ENCODE measurements around the gene TNNI3.

Gene TNNI3

GRCh38 chr19:55179606-55180484 lies 22.3 kb upstream of the TNNI3 start, which contains the start of gene SYT5:
Gene SYT5, minus strand, starts transcription at chr19:55180289. Its CDS starts 1,248 bp downstream, at chr19:55179041.
- peak within 1 kb of the TSS; percentile 26 for H3K4me3 ChIP-seq (ENCODE audit: low read depth, low read length)
- TF ChIP-seq, protein P1, sequence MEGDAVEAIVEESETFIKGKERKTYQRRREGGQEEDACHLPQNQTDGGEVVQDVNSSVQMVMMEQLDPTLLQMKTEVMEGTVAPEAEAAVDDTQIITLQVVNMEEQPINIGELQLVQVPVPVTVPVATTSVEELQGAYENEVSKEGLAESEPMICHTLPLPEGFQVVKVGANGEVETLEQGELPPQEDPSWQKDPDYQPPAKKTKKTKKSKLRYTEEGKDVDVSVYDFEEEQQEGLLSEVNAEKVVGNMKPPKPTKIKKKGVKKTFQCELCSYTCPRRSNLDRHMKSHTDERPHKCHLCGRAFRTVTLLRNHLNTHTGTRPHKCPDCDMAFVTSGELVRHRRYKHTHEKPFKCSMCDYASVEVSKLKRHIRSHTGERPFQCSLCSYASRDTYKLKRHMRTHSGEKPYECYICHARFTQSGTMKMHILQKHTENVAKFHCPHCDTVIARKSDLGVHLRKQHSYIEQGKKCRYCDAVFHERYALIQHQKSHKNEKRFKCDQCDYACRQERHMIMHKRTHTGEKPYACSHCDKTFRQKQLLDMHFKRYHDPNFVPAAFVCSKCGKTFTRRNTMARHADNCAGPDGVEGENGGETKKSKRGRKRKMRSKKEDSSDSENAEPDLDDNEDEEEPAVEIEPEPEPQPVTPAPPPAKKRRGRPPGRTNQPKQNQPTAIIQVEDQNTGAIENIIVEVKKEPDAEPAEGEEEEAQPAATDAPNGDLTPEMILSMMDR (IDR thresholded peaks at IDR 0.05; ENCODE audit: low read depth, low read length): no peak
- DNase-seq (ENCODE audit: low read depth, low spot score): no peak
- in situ Hi-C loops (cut with HindIII; ENCODE audit: low sequenced_read_pairs): loop anchor here (10.0 kb wide), 1 partner anchor 215 kb away; no protein-coding TSS in a partner anchor

DNA sequence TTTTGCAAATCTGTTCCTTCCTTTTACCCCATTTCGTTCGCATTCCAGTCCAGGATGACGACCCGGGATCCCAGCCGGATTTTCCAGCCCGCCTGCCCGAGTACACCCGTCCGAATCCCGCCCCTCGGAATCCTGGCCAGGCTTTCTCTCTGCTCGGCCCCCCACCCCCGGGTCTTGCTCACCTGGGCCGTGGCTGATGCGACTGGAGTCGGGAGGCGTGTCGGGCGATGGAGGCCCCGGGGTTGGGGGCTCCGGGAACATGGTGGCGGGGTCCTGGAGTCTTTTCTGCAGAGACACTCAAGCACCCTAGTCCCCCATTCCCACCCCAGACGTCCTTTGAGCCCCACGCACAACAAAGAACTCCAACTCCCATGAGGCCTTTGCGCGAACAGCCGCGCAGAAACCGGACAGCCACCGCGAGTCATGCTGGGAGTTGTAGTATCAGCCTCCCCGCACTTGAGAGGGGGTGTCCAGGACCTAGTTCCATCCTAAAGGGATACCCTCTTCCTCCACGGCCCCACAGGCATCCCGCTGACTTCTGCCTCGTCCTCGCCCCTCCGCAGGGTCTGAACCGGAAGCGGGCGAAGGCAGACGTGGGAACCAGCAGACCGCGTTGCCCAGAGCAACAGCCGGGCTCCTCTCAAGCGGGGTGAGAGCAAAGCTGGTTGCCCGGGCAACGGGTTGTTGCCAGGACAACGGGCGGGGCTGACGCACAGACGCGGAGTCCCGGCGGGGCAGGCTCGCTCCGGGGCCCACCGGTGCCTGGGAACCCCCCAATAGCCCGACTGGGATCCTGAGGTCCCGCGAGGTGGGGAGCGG lies 21.5 kb upstream of the TNNI3 start:
- in situ Hi-C loops (cut with HindIII; ENCODE audit: low sequenced_read_pairs): loop anchor here (10.0 kb wide), 1 partner anchor 216 kb away; no protein-coding TSS in a partner anchor
- H3K4me3 ChIP-seq (ENCODE audit: low read depth, low read length): peak overlapping the region; percentile 26
- TF ChIP-seq, protein P1 (IDR thresholded peaks at IDR 0.05; ENCODE audit: low read depth, low read length): no peak
- DNase-seq (ENCODE audit: low read depth, low spot score): peak; percentile 72

GRCh38 chr19:55176076-55176475 lies 18.5 kb upstream of the TNNI3 start:
- in situ Hi-C loops (cut with HindIII; ENCODE audit: low sequenced_read_pairs): loop anchor here (10.0 kb wide), 1 partner anchor 219 kb away; no protein-coding TSS in a partner anchor
- H3K4me3 ChIP-seq (ENCODE audit: low read depth, low read length): no peak overlapping the region
- DNase-seq (ENCODE audit: low read depth, low spot score): no peak
- TF ChIP-seq, protein P1 (IDR thresholded peaks at IDR 0.05; ENCODE audit: low read depth, low read length): no peak

DNA sequence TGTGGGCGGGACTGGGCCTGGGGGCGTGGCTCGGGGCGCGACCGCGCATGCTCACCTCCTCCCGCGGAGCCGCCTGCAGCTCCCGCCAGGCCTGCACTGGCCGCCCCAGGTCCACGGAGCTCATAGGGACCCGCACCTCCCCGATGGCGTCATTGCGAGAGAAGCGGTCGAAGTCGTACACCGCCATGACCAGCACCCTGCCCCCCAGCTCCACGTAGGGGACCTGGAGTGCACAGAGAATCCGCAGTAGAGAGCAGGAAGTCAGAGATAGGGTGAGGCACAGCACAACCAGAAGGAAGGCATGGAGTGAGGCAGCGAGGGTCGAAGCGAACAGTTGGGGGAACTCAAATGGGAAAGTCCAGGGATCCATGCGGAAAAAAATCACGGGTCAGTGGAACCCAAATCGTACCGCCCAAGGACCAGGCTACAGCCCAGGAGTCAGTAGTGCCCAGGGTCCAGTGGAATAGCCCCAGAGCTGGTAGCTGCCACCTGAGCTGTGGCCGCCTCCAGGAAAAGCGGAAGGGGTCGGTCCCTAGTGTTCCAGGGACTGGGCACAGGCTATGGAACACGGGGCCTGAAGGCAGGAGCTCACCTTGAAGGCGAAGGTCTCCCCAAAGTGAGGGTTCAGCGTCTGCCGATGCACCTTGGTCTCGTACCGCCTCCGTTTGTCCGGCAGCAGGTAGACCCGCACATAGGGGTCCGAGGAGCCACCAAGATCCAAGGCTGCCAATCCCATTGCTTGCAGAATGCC lies 17.8 kb upstream of the TNNI3 start:
- in situ Hi-C loops (cut with HindIII; ENCODE audit: low sequenced_read_pairs): loop anchor here (10.0 kb wide), 1 partner anchor 220 kb away; no protein-coding TSS in a partner anchor
- TF ChIP-seq, protein P1 (IDR thresholded peaks at IDR 0.05; ENCODE audit: low read depth, low read length): no peak
- DNase-seq (ENCODE audit: low read depth, low spot score): no peak
- no peak overlapping the region for H3K4me3 ChIP-seq (ENCODE audit: low read depth, low read length)

DNA sequence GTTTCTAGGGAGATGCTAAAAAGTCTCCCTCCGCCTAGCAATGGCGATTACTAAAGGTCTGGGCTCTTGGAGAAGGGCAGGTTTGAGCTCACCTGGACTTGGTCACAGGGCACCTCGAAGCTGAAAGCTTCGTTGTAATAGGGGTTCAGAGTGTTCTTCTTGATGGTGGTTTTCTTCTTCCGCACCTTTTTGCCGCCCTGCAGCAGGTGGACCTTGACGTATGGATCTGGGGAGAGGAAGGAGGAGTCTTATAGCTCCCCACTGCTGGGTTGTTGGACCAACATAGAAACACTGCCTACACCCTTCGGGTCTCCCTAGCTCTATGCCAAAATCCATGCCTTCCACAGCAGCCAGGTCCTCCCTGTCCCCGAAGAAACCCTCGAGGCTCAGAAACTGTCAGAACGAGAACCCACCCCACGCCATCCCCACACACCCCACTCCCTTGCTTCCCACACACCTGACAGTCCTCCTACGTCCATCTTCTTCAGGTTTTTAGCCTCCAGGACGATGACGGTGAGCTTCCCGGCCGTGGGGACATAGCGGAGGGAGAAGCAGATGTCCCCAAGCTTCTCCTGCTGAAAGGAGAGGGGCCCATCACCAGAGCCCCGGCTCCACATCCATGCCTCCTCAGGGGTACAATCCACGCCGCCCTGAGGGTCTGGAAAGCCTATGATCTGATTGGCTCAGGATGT lies 17.0 kb upstream of the TNNI3 start:
- in situ Hi-C loops (cut with HindIII; ENCODE audit: low sequenced_read_pairs): loop anchor here (10.0 kb wide), 1 partner anchor 220 kb away; no protein-coding TSS in a partner anchor
- DNase-seq (ENCODE audit: low read depth, low spot score): no peak
- no peak overlapping the region for H3K4me3 ChIP-seq (ENCODE audit: low read depth, low read length)
- TF ChIP-seq, protein P1 (IDR thresholded peaks at IDR 0.05; ENCODE audit: low read depth, low read length): no peak
